Trophoblast cell (in vitro differentiated cells and primary cell): Measurements from ENCODE around the gene SOS2.
A peak's percentile ranks its signal among the peaks of the same experiment; 100 is the strongest.

Experiments used
- DNase-seq, 2 donors: peaks; one replicate each; pipeline ENCODE4 v3.0.0-alpha.2; 2016
- H2AFZ ChIP-seq: 2 replicates; pipeline ENCODE4 v1.6.1; 2013; ENCODE audit warnings: low read length, moderate library complexity, mild to moderate bottlenecking; ENCODE audit not compliant: insufficient read depth, poor library complexity
- H2AK5ac ChIP-seq: 2 replicates; pipeline ENCODE4 v1.6.1; 2013; ENCODE audit warnings: mild to moderate bottlenecking, low read length
- H2BK120ac ChIP-seq: 2 replicates; pipeline ENCODE4 v1.6.1; 2013; ENCODE audit warnings: low read length, mild to moderate bottlenecking, moderate library complexity; ENCODE audit not compliant: insufficient read depth, poor library complexity
- H2BK12ac ChIP-seq: 2 replicates; pipeline ENCODE4 v1.6.1; 2013; ENCODE audit warnings: mild to moderate bottlenecking, low read length, moderate library complexity
- H2BK5ac ChIP-seq: 2 replicates; pipeline ENCODE4 v1.6.1; 2013; ENCODE audit warnings: low read length, low read depth, moderate library complexity, mild to moderate bottlenecking; ENCODE audit not compliant: poor library complexity
- H3K14ac ChIP-seq: 2 replicates; pipeline ENCODE4 v1.6.1; 2013; ENCODE audit warnings: mild to moderate bottlenecking, low read length
- H3K18ac ChIP-seq: 2 replicates; pipeline ENCODE4 v1.6.1; 2013; ENCODE audit warnings: mild to moderate bottlenecking, low read length
- H3K23ac ChIP-seq: 2 replicates; pipeline ENCODE4 v1.6.1; 2013; ENCODE audit warnings: low read length
- H3K27ac ChIP-seq: 2 replicates; pipeline ENCODE4 v1.5.1; 2013; ENCODE audit warnings: low read depth, mild to moderate bottlenecking, inconsistent platforms, low read length, moderate library complexity
- H3K27me3 ChIP-seq: 2 replicates; pipeline ENCODE4 v1.6.1; 2013; ENCODE audit warnings: inconsistent platforms, mild to moderate bottlenecking, low read length, moderate library complexity; ENCODE audit not compliant: insufficient read depth
- H3K36me3 ChIP-seq, 2 experiments: 1 replicate in 1 of 2; 2 replicates in 1 of 2; pipeline ENCODE4 v1.6.1; 2013; ENCODE audit warnings: low read length in 2 of 2, mild to moderate bottlenecking in 2 of 2, moderate library complexity in 1 of 2; ENCODE audit not compliant: insufficient read depth in 2 of 2, control insufficient read depth in 1 of 2
- H3K4ac ChIP-seq: 2 replicates; pipeline ENCODE4 v1.6.1; 2013; ENCODE audit warnings: low read depth, mild to moderate bottlenecking, low read length, moderate library complexity
- H3K4me1 ChIP-seq, 2 experiments: 1 replicate in 1 of 2; 2 replicates in 1 of 2; pipeline ENCODE4 v1.6.1; 2013; ENCODE audit warnings: low read length in 2 of 2, mild to moderate bottlenecking in 2 of 2, moderate library complexity in 1 of 2; ENCODE audit not compliant: insufficient read depth in 2 of 2, control insufficient read depth in 1 of 2
- H3K4me2 ChIP-seq: 2 replicates; pipeline ENCODE4 v1.6.1; 2013; ENCODE audit warnings: inconsistent platforms, mild to moderate bottlenecking, low read length, moderate library complexity
- H3K4me3 ChIP-seq: 2 replicates; pipeline ENCODE4 v1.5.1; 2013; ENCODE audit warnings: mild to moderate bottlenecking, low read depth, low read length, inconsistent platforms
- H3K79me1 ChIP-seq: one replicate; pipeline ENCODE4 v1.6.1; 2013; ENCODE audit warnings: low read length
- H3K79me2 ChIP-seq: 2 replicates; pipeline ENCODE4 v1.6.1; 2013; ENCODE audit warnings: low read length, mild to moderate bottlenecking; ENCODE audit not compliant: control insufficient read depth, insufficient read depth, poor library complexity
- H3K9ac ChIP-seq: 2 replicates; pipeline ENCODE4 v1.6.1; 2013; ENCODE audit warnings: mild to moderate bottlenecking, low read length
- H3K9me3 ChIP-seq: 2 replicates; pipeline ENCODE4 v1.6.1; 2013; ENCODE audit warnings: low read depth, mild to moderate bottlenecking, control low read depth, inconsistent platforms, low read length; ENCODE audit not compliant: insufficient read depth
- H4K12ac ChIP-seq: 2 replicates; pipeline ENCODE4 v1.6.1; 2013; ENCODE audit warnings: low read depth, mild to moderate bottlenecking, low read length, moderate library complexity
- H4K8ac ChIP-seq: 2 replicates; pipeline ENCODE4 v1.6.1; 2013; ENCODE audit warnings: low read depth, mild to moderate bottlenecking, low read length, moderate library complexity
- H4K91ac ChIP-seq: one replicate; pipeline ENCODE4 v1.6.1; 2013; ENCODE audit warnings: low read depth, mild to moderate bottlenecking, low read length, moderate library complexity
- WGBS: extraction: QIAGEN DNeasy Blood & Tissue Kit; methylation state at CpG from one replicate; pipeline ENCODE4 v1.1.7; 2013; ENCODE audit warnings: missing lambda C conversion rate; ENCODE audit not compliant: insufficient read length, insufficient coverage; ENCODE audit errors: extremely low coverage; 5-methylcytosine and 5-hydroxymethylcytosine counted together

SOS2 gene

GRCh38 chr14:50093496-50093895, 137.9 kb downstream of the SOS2 start:
- no peaks in the 10 kb centered on the region for H3K9me3 ChIP-seq
- no peak overlapping the region for H3K18ac ChIP-seq
- H3K79me2 ChIP-seq, result no peaks in the 10 kb centered on the region
- no peak overlapping the region for H3K27ac ChIP-seq
- no peak overlapping the region for H2AK5ac ChIP-seq
- WGBS, result no CpG with 5 or more reads among the region's 2 CpGs
- H3K4ac ChIP-seq, result no peak overlapping the region
- H3K79me1 ChIP-seq, result peaks cover 2% of the 10 kb centered on the region
- H2BK120ac ChIP-seq, result no peak overlapping the region
- H2AFZ ChIP-seq, result no peak overlapping the region
- no peak overlapping the region for H2BK12ac ChIP-seq
- H3K4me2 ChIP-seq, result no peak overlapping the region
- no peak overlapping the region for H3K23ac ChIP-seq
- H3K4me1 ChIP-seq, result peaks cover 0 to 7% of the 10 kb centered on the region in 2 experiments
- no peak overlapping the region for H4K91ac ChIP-seq
- H3K14ac ChIP-seq, result no peak overlapping the region
- no peak overlapping the region for H2BK5ac ChIP-seq
- H3K27me3 ChIP-seq, result no peaks in the 10 kb centered on the region
- no peak overlapping the region for H4K12ac ChIP-seq
- H3K4me3 ChIP-seq, result no peak overlapping the region
- no peak overlapping the region for H4K8ac ChIP-seq
- H3K36me3 ChIP-seq, result peaks cover 0 to 2% of the 10 kb centered on the region in 2 experiments
- no peak overlapping the region for H3K9ac ChIP-seq
- DNase-seq, result no peak

GRCh38 chr14:50092006-50092555, 139.3 kb downstream of the SOS2 start:
- Histone ChIP-seq H3K4me1 (peaks cover 0 to 8% of the 10 kb centered on the region in 2 experiments), H3K4ac (no peak overlapping the region), H3K27me3 (no peaks in the 10 kb centered on the region), H2BK5ac (no peak overlapping the region), H3K9me3 (no peaks in the 10 kb centered on the region), H3K18ac (no peak overlapping the region), H3K36me3 (peaks cover 0 to 2% of the 10 kb centered on the region in 2 experiments), H4K12ac (no peak overlapping the region), H2BK12ac (no peak overlapping the region), H3K9ac (no peak overlapping the region), H3K79me2 (no peaks in the 10 kb centered on the region), H4K91ac (no peak overlapping the region), H3K14ac (no peak overlapping the region), H3K27ac (no peak overlapping the region), H3K23ac (no peak overlapping the region), H3K79me1 (peaks cover 2% of the 10 kb centered on the region), H2AK5ac (no peak overlapping the region), H3K4me3 (no peak overlapping the region), H2AFZ (no peak overlapping the region), H4K8ac (no peak overlapping the region), H2BK120ac (no peak overlapping the region), H3K4me2 (no peak overlapping the region)
- peak; percentile 58 to 80 for DNase-seq
- no CpG with 5 or more reads among the region's 6 CpGs for WGBS

GRCh38 chr14:50091240-50091913, 140.0 kb downstream of the SOS2 start:
- Histone ChIP-seq H3K36me3 (peaks cover 0 to 2% of the 10 kb centered on the region in 2 experiments), H2BK12ac (peak overlapping the region; percentile 18), H3K79me2 (no peaks in the 10 kb centered on the region), H3K4me1 (peaks cover 0 to 8% of the 10 kb centered on the region in 2 experiments), H3K9me3 (no peaks in the 10 kb centered on the region), H3K4me2 (no peak overlapping the region), H3K4me3 (no peak overlapping the region), H3K79me1 (no peaks in the 10 kb centered on the region), H2BK5ac (no peak overlapping the region), H3K4ac (no peak overlapping the region), H3K14ac (no peak overlapping the region), H3K23ac (no peak overlapping the region), H3K27ac (no peak overlapping the region), H3K18ac (no peak overlapping the region), H4K8ac (no peak overlapping the region), H3K27me3 (no peaks in the 10 kb centered on the region), H2AK5ac (peak overlapping the region; percentile 49), H2BK120ac (no peak overlapping the region), H4K91ac (no peak overlapping the region), H2AFZ (no peak overlapping the region), H3K9ac (no peak overlapping the region), H4K12ac (no peak overlapping the region)
- WGBS, result no CpG with 5 or more reads among the region's 7 CpGs
- DNase-seq, result no peak

- WGBS, result no CpG with 5 or more reads among the region's 5 CpGs
- Histone ChIP-seq H3K27me3 (no peaks in the 10 kb centered on the region), H2BK120ac (no peak overlapping the region)
Measured at GRCh38 chr14:50089208-50089607, 142.2 kb downstream of the SOS2 start.

More at GRCh38 chr14:50089208-50089607, 142.2 kb downstream of the SOS2 start:
- no peak overlapping the region for H4K8ac ChIP-seq
- no peak overlapping the region for H3K4me2 ChIP-seq
- H2AK5ac ChIP-seq, result no peak overlapping the region
- no peak overlapping the region for H3K23ac ChIP-seq
- H4K91ac ChIP-seq, result no peak overlapping the region
- no peak overlapping the region for H3K4ac ChIP-seq
- H2BK5ac ChIP-seq, result no peak overlapping the region
- H3K9ac ChIP-seq, result no peak overlapping the region
- peaks cover 0 to 8% of the 10 kb centered on the region in 2 experiments for H3K4me1 ChIP-seq
- no peak overlapping the region for H3K4me3 ChIP-seq
- no peak overlapping the region for H3K18ac ChIP-seq
- no peak overlapping the region for H3K27ac ChIP-seq
- H3K79me2 ChIP-seq, result no peaks in the 10 kb centered on the region
- no peak overlapping the region for H2BK12ac ChIP-seq
- no peak overlapping the region for H3K14ac ChIP-seq
- H3K36me3 ChIP-seq, result peaks cover 0 to 2% of the 10 kb centered on the region in 2 experiments
- H2AFZ ChIP-seq, result no peak overlapping the region
- H3K9me3 ChIP-seq, result no peaks in the 10 kb centered on the region
- no peaks in the 10 kb centered on the region for H3K79me1 ChIP-seq
- no peak for DNase-seq
- no peak overlapping the region for H4K12ac ChIP-seq
